Parathyroid adenoma (tissue), 2 donors: ENCODE results near the gene TBC1D17.

Experiments used
- H2AFZ ChIP-seq: fragments of 300-600 bp; sonication (generic); one replicate; pipeline ENCODE4 v1.7.0; 2017; ENCODE audit warnings: antibody characterized with exemption, mild to moderate bottlenecking
- H3K27ac ChIP-seq: fragments of 300-600 bp; sonication (generic); one replicate; pipeline ENCODE4 v1.7.0; 2017
- H3K27me3 ChIP-seq: fragments of 300-600 bp; sonication (generic); one replicate; pipeline ENCODE4 v1.7.0; 2017; ENCODE audit warnings: low read length; ENCODE audit not compliant: control insufficient read depth, insufficient read depth
- H3K36me3 ChIP-seq: fragments of 300-600 bp; sonication (generic); one replicate; pipeline ENCODE4 v1.7.0; 2017; ENCODE audit warnings: low read length; ENCODE audit not compliant: control insufficient read depth, insufficient read depth
- H3K4me1 ChIP-seq: fragments of 300-600 bp; sonication (generic); one replicate; pipeline ENCODE4 v1.7.0; 2017; ENCODE audit warnings: control low read depth
- H3K4me2 ChIP-seq: fragments of 300-600 bp; sonication (generic); one replicate; pipeline ENCODE4 v1.7.0; 2017; ENCODE audit warnings: low read length
- H3K4me3 ChIP-seq: fragments of 300-600 bp; sonication (generic); one replicate; pipeline ENCODE4 v1.7.0; 2017; ENCODE audit warnings: low read depth, low read length
- H3K79me2 ChIP-seq: fragments of 300-600 bp; sonication (generic); one replicate; pipeline ENCODE4 v1.7.0; 2017; ENCODE audit warnings: control low read depth
- H3K9ac ChIP-seq: fragments of 300-600 bp; sonication (generic); one replicate; pipeline ENCODE4 v1.7.0; 2017; ENCODE audit warnings: mild to moderate bottlenecking
- H3K9me3 ChIP-seq: fragments of 300-600 bp; sonication (generic); one replicate; pipeline ENCODE4 v1.7.0; 2017; ENCODE audit warnings: low read length; ENCODE audit not compliant: control insufficient read depth
- CTCF ChIP-seq: fragments of 300-600 bp; sonication (generic); IDR thresholded peaks from one replicate; pipeline ENCODE4 v1.7.0; 2017; ENCODE audit warnings: antibody characterized with exemption, mild to moderate bottlenecking
- donor health status: primary hyperparathyroidism.

The TBC1D17 gene

GRCh38 chr19:49913720-49914119 lies 36.2 kb downstream of the TBC1D17 start:
- Histone ChIP-seq H3K36me3 (no peaks in the 10 kb centered on the region), H3K9ac (no peak overlapping the region), H2AFZ (no peak overlapping the region)

GRCh38 chr19:49915271-49915670 lies 37.8 kb downstream of the TBC1D17 start:
- H3K36me3 ChIP-seq = no peaks in the 10 kb centered on the region
- no peak overlapping the region for H3K9ac ChIP-seq
- H2AFZ ChIP-seq = no peak overlapping the region
- no peaks in the 10 kb centered on the region for H3K9me3 ChIP-seq
- TF ChIP-seq CTCF = no peak
- H3K4me2 ChIP-seq = no peak overlapping the region
- H3K4me3 ChIP-seq = no peak overlapping the region
- no peak overlapping the region for H3K27ac ChIP-seq
- no peaks in the 10 kb centered on the region for H3K27me3 ChIP-seq
- H3K4me1 ChIP-seq = no peaks in the 10 kb centered on the region
- H3K79me2 ChIP-seq = peaks cover 16% of the 10 kb centered on the region

More at GRCh38 chr19:49913720-49914119, 36.2 kb downstream of the TBC1D17 start:
- Histone ChIP-seq H3K4me2 (no peak overlapping the region), H3K9me3 (no peaks in the 10 kb centered on the region), H3K4me3 (no peak overlapping the region), H3K27me3 (no peaks in the 10 kb centered on the region), H3K4me1 (no peaks in the 10 kb centered on the region), H3K79me2 (peaks cover 8% of the 10 kb centered on the region), H3K27ac (no peak overlapping the region)
- TF ChIP-seq CTCF = no peak

GRCh38 chr19:49916839-49917733 lies 39.6 kb downstream of the TBC1D17 start:
- Histone ChIP-seq H3K9me3 (no peaks in the 10 kb centered on the region), H3K27me3 (no peaks in the 10 kb centered on the region), H3K36me3 (no peaks in the 10 kb centered on the region), H3K9ac (no peak overlapping the region), H3K4me2 (no peak overlapping the region), H3K4me3 (no peak overlapping the region), H3K27ac (no peak overlapping the region), H3K4me1 (no peaks in the 10 kb centered on the region), H2AFZ (no peak overlapping the region), H3K79me2 (peaks cover 19% of the 10 kb centered on the region)
- TF ChIP-seq CTCF = no peak

- TF ChIP-seq CTCF = no peak
- Histone ChIP-seq H3K27me3 (no peaks in the 10 kb centered on the region), H3K4me3 (no peak overlapping the region), H3K4me2 (no peak overlapping the region), H3K36me3 (no peaks in the 10 kb centered on the region), H3K79me2 (peaks cover 22% of the 10 kb centered on the region), H3K27ac (no peak overlapping the region), H3K9ac (no peak overlapping the region), H3K4me1 (no peaks in the 10 kb centered on the region), H3K9me3 (no peaks in the 10 kb centered on the region), H2AFZ (no peak overlapping the region)
Observed at GRCh38 chr19:49918089-49918488, 40.6 kb downstream of the TBC1D17 start.
